CD4-positive, alpha-beta T cell treated with Interleukin-12 subunit alpha and Interleukin-12 subunit beta, for 1 hour (primary cell): ENCODE measurements around the gene KCNMA1.

ENCODE experiments used
- DNase-seq: peaks from one replicate; pipeline ENCODE4 v3.0.0-alpha.2; 2020

KCNMA1 gene

GRCh38 chr10:77121829-77122228 lies 515.8 kb downstream of the KCNMA1 start:
- no peak for DNase-seq

GRCh38 chr10:77120666-77121376 lies 516.8 kb downstream of the KCNMA1 start:
- no peak for DNase-seq

- no peak for DNase-seq
These were observed 517.6 kb downstream of the KCNMA1 start for GRCh38 chr10:77120012-77120411.

DNA sequence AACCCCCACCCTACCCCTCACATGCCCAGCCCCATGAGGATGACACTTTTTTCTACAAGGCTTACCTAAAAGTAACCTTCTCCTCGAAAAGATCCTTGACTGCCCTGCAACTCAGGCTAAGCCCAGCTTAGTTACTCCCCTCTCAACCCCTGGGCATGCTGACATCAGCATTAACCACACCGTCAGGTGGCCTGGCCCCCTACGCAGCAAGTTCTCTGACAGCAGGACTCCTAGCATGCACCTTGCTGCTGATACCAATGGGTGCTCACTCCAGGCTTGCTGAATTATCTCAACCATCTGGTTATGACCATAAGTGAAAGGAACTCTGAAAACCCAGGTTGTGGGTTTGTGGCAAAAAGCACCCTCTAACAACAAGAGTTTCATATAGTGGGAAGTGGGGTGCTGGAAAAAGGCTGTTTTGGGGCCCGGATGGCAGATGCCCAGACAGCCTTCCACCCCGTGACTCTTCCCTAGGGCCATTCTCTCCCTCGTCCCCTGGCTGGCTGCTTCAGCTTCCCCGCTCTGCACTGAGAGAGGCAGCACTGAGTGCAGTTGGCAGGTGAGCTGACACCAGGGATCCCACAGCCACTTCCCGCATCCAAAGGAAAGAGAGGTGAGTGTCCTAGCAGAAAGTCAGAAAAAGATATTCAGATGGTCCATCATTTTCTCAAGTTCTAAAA lies 518.9 kb downstream of the KCNMA1 start:
- no peak for DNase-seq

GRCh38 chr10:77117501-77117900 lies 520.1 kb downstream of the KCNMA1 start:
- no peak for DNase-seq

- DNase-seq = no peak
These were observed 520.7 kb downstream of the KCNMA1 start for GRCh38 chr10:77116904-77117303.

DNA sequence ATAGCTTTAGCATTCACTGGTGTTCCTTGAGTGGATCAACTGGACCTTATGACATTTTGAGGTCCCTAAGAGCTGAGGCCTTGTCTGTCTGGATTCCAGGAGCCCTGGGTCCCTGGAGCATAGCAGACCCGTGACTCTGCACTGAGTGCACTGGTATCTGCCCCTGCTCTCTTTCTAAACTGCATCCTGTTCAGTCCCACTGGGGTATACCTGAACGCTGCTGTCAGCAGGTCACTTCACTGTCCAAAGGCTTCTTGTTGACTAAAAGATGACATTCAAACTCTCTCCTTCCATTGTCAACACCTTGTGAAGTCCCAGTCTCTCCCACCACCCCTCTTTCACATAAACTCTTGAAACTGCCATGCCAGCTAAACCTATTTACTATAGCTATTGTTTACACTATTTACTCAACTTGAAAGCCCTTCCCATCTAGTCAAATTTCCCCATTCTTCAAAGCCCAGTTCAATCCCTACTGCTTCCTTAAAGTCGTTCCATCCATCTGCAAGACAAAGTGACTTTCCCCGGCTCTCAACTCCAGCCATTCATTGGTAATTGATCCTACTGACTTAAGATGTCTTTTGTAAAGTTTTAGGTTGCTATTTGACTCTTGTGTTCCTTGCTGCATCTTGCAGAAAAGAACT lies 523.3 kb downstream of the KCNMA1 start:
- no peak for DNase-seq

- DNase-seq = peak; percentile 6
These were observed 525.7 kb downstream of the KCNMA1 start for GRCh38 chr10:77111611-77112550.

- no peak for DNase-seq
These were observed 526.9 kb downstream of the KCNMA1 start for GRCh38 chr10:77110757-77111156.

- DNase-seq = no peak
These were observed 528.1 kb downstream of the KCNMA1 start for GRCh38 chr10:77109351-77109994.

DNA sequence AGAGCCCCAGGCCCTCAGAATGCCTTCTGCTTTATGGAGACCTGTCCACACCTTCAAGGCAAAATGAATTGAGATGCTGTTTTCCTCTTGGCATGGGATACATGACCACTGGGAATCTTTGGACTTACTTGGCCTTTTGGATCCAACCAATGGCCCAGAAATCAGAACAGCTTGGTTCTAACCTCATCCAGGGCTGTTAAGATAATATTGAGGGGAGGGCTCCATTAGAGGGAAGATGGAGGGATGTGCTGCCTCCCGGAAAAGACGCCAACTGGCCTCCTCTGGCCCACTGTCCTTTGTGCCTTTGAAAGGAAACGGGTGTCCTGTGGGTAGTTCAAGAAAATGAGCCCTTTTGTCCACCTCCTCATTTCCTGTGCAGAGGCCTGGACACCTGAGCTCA lies 530.9 kb downstream of the KCNMA1 start:
- DNase-seq = no peak

GRCh38 chr10:77105761-77106221 lies 531.8 kb downstream of the KCNMA1 start:
- DNase-seq = no peak

GRCh38 chr10:77104459-77104980 lies 533.1 kb downstream of the KCNMA1 start:
- DNase-seq = no peak

- DNase-seq = no peak
These were observed 534.4 kb downstream of the KCNMA1 start for GRCh38 chr10:77103213-77103612.

GRCh38 chr10:77101341-77101740 lies 536.3 kb downstream of the KCNMA1 start:
- DNase-seq = no peak

- DNase-seq = no peak
These were observed 538.5 kb downstream of the KCNMA1 start for GRCh38 chr10:77099136-77099535.

DNA sequence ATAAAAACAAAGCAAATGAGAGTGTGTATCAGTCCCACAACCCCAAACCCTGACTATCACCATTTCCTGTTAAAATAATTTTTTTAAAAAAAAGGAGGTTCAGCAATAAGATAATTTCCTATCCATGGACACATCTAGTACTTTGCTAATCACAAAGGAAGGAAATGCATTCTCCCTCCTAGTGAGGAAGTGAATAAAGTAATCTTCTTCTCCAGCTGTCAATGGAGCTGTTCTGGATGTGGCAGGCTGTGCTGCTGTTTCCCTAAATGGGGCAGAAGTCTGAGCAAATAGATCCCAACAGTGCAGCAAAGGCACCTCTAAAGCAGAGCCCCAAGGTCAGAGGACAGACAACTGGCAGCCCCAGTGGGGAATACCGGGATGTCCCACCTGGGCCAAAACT lies 540.0 kb downstream of the KCNMA1 start:
- DNase-seq = no peak

DNA sequence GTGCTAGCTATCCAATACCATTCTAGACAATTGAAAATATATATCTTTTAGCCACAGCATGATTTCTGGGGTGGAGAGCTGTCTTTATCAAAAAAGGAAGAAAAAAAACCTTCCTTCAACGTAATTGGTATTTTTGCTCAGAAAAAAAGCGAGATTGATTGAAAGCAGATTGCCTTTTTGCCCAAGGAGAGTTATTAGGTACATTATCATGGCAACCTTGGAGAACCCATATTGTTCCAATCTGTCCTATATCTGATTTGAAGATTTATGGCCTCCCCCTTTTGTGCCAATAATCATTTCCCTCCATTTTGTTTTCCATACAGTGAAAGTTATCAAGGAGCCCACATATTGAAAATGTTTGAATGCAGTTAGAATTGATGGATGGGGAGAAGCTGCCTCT lies 544.5 kb downstream of the KCNMA1 start:
- DNase-seq = no peak

DNA sequence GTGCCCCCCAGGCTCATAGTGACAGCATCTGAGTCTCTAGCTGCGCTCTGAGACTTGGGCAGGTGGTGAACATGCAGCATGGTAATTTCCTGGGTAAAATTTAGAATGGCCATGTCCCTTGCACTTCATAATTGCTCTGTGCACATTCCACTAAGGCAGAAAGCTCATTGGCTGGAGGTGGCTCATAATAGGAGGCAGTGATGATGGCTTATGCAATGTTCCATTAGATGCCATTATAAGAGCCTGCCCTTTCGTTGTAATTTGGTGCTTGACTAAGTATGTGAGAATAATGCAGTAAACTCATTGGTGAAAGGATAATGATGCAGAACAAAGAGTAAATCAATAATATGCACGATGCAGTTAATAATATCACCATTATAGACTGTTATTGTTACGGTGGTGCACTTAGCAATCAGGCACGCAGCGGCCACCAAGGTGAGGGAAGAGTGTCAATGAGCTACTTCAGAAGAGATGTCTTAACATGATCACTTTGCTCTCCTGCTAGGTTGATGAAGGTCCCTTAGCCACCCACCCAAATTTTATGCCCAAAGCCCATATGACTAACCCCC lies 545.9 kb downstream of the KCNMA1 start:
- no peak for DNase-seq

GRCh38 chr10:77090381-77091356 lies 546.9 kb downstream of the KCNMA1 start:
- no peak for DNase-seq

DNA sequence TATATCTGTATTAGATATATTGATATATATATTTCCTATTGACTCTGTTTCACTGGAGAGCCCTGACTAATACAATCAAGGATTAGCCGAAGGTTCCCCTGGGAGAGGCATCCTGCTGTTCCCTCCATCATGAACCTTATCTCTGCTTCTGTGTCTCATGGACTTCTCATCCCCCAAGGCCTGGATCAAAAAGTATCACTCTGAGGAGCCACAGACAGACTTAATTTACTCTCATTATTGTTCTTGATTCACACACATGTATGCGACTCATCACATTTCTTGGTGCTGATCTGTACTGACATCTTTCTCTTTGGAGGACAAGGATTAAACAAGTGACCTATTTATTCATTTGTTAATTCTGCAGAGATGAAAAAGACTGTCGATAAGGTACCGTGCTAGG lies 550.2 kb downstream of the KCNMA1 start:
- no peak for DNase-seq
